WTC11 (cell line): ENCODE results near the gene LRRC1.

ENCODE experiments used
- CTCF ChIP-seq: fragments of 200-600 bp; IDR thresholded peaks from 2 replicates; pipeline ENCODE4 v1.8.0; 2022; ENCODE audit warnings: antibody characterized with exemption
- ELF4 ChIP-seq: sonication (generic); formaldehyde crosslinking; IDR thresholded peaks from 2 replicates; pipeline ENCODE4 v1.8.1; 2022; ENCODE audit warnings: low read depth, mild to moderate bottlenecking, moderate library complexity, missing genetic modification reagents
- GABPB1 ChIP-seq: sonication (generic); formaldehyde crosslinking; IDR thresholded peaks from 2 replicates; pipeline ENCODE4 v1.8.1; 2023; ENCODE audit warnings: mild to moderate bottlenecking, missing genetic modification reagents
- IRF2 ChIP-seq: sonication (generic); formaldehyde crosslinking; IDR thresholded peaks from 2 replicates; pipeline ENCODE4 v1.8.0; 2022; ENCODE audit warnings: low read depth, missing genetic modification reagents, borderline replicate concordance
- NFE2L1 ChIP-seq: sonication (generic); formaldehyde crosslinking; IDR thresholded peaks from 2 replicates; pipeline ENCODE4 v1.8.1; 2023; ENCODE audit warnings: missing genetic modification reagents
- NR2C2 ChIP-seq: sonication (generic); formaldehyde crosslinking; IDR thresholded peaks from 2 replicates; pipeline ENCODE4 v1.8.0; 2022; ENCODE audit warnings: mild to moderate bottlenecking, missing genetic modification reagents
- NR3C1 ChIP-seq: sonication (generic); formaldehyde crosslinking; conservative IDR thresholded peaks from 2 replicates; pipeline ENCODE4 v1.8.1; 2023; ENCODE audit warnings: low read depth, mild to moderate bottlenecking, missing genetic modification reagents
- STAT6 ChIP-seq: sonication (generic); formaldehyde crosslinking; conservative IDR thresholded peaks from 2 replicates; pipeline ENCODE4 v1.8.1; 2023; ENCODE audit warnings: mild to moderate bottlenecking, low read depth, missing genetic modification reagents, moderate library complexity
- TF ChIP-seq, protein P1 (sequence below): sonication (generic); formaldehyde crosslinking; IDR thresholded peaks from 2 replicates; pipeline ENCODE4 v1.8.1; 2023; ENCODE audit warnings: mild to moderate bottlenecking, moderate library complexity, missing genetic modification reagents
- TF ChIP-seq, protein P2 (sequence below): sonication (generic); formaldehyde crosslinking; IDR thresholded peaks from 2 replicates; pipeline ENCODE4 v1.8.1; 2022; ENCODE audit warnings: low read depth, missing genetic modification reagents, borderline replicate concordance
- TF ChIP-seq, protein P3 (sequence below): sonication (generic); formaldehyde crosslinking; IDR thresholded peaks from 2 replicates; pipeline ENCODE4 v1.8.0; 2022; ENCODE audit warnings: mild to moderate bottlenecking, missing genetic modification reagents
- TF ChIP-seq, protein P4 (sequence below): sonication (generic); formaldehyde crosslinking; IDR thresholded peaks from 2 replicates; pipeline ENCODE4 v1.8.1; 2023; ENCODE audit warnings: mild to moderate bottlenecking, missing genetic modification reagents, moderate library complexity
- TF ChIP-seq, protein P5 (sequence below): sonication (generic); formaldehyde crosslinking; IDR thresholded peaks from 2 replicates; pipeline ENCODE4 v1.8.1; 2022; ENCODE audit warnings: missing genetic modification reagents, borderline replicate concordance

DNA sequence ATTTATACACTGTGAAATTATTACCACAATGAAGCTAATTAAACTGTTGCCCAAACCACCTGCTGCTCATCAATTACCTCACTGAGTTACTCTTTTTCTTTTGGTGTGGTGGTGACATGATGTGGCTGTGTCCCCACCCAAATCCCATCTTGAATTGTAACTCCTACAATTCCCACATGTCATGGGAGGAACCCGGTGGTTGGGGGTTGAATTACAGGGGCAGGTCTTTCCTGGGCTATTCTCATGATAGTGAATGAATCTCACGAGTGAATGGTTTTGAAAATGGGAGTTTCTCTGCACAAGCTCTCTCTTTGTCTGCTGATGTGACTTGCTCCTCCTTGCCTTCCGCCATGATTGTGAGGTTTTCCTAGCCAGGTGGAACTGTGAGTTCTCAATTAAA lies 145.0 kb downstream of the LRRC1 start:
- TF ChIP-seq, protein P1, sequence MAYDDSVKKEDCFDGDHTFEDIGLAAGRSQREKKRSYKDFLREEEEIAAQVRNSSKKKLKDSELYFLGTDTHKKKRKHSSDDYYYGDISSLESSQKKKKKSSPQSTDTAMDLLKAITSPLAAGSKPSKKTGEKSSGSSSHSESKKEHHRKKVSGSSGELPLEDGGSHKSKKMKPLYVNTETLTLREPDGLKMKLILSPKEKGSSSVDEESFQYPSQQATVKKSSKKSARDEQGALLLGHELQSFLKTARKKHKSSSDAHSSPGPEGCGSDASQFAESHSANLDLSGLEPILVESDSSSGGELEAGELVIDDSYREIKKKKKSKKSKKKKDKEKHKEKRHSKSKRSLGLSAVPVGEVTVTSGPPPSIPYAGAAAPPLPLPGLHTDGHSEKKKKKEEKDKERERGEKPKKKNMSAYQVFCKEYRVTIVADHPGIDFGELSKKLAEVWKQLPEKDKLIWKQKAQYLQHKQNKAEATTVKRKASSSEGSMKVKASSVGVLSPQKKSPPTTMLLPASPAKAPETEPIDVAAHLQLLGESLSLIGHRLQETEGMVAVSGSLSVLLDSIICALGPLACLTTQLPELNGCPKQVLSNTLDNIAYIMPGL (CRISPR knock-in tag): no peak
- no peak for TF ChIP-seq ELF4 (CRISPR knock-in tag)
- no peak for TF ChIP-seq NR3C1
- no peak for TF ChIP-seq IRF2 (CRISPR knock-in tag)
- TF ChIP-seq, protein P2, sequence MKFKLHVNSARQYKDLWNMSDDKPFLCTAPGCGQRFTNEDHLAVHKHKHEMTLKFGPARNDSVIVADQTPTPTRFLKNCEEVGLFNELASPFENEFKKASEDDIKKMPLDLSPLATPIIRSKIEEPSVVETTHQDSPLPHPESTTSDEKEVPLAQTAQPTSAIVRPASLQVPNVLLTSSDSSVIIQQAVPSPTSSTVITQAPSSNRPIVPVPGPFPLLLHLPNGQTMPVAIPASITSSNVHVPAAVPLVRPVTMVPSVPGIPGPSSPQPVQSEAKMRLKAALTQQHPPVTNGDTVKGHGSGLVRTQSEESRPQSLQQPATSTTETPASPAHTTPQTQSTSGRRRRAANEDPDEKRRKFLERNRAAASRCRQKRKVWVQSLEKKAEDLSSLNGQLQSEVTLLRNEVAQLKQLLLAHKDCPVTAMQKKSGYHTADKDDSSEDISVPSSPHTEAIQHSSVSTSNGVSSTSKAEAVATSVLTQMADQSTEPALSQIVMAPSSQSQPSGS: no peak
- TF ChIP-seq CTCF: no peak
- TF ChIP-seq, protein P3, sequence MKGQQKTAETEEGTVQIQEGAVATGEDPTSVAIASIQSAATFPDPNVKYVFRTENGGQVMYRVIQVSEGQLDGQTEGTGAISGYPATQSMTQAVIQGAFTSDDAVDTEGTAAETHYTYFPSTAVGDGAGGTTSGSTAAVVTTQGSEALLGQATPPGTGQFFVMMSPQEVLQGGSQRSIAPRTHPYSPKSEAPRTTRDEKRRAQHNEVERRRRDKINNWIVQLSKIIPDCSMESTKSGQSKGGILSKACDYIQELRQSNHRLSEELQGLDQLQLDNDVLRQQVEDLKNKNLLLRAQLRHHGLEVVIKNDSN (CRISPR knock-in tag): no peak
- no peak for TF ChIP-seq STAT6 (CRISPR knock-in tag)
- TF ChIP-seq, protein P4, sequence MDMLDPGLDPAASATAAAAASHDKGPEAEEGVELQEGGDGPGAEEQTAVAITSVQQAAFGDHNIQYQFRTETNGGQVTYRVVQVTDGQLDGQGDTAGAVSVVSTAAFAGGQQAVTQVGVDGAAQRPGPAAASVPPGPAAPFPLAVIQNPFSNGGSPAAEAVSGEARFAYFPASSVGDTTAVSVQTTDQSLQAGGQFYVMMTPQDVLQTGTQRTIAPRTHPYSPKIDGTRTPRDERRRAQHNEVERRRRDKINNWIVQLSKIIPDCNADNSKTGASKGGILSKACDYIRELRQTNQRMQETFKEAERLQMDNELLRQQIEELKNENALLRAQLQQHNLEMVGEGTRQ: no peak
- TF ChIP-seq NR2C2 (CRISPR knock-in tag): no peak
- TF ChIP-seq NFE2L1 (CRISPR knock-in tag): no peak
- no peak for TF ChIP-seq GABPB1 (CRISPR knock-in tag)
- TF ChIP-seq, protein P5, sequence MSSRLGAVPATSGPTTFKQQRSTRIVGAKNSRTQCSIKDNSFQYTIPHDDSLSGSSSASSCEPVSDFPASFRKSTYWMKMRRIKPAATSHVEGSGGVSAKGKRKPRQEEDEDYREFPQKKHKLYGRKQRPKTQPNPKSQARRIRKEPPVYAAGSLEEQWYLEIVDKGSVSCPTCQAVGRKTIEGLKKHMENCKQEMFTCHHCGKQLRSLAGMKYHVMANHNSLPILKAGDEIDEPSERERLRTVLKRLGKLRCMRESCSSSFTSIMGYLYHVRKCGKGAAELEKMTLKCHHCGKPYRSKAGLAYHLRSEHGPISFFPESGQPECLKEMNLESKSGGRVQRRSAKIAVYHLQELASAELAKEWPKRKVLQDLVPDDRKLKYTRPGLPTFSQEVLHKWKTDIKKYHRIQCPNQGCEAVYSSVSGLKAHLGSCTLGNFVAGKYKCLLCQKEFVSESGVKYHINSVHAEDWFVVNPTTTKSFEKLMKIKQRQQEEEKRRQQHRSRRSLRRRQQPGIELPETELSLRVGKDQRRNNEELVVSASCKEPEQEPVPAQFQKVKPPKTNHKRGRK (CRISPR knock-in tag): no peak
